Lower lobe of right lung (tissue), 2 donors: Measurements from ENCODE around the gene PHOSPHO2. TPM values are rescaled to one million over a fixed set of nuclear protein-coding genes. Genes with fewer than 3 reads are reported as not detected.

ENCODE experiments used
- ATAC-seq, 2 donors: fragments of 200-7000 bp; cut with Tn5 transposase; one replicate each; pipeline ENCODE4 v1.9.1; 2020 to 2022; ENCODE audit warnings: mild to moderate bottlenecking in 2 of 2, moderate library complexity in 2 of 2
- DNase-seq: peaks from one replicate; pipeline ENCODE4 v3.0.0-alpha.2; 2020
- H3K27ac ChIP-seq: fragments of 200-600 bp; one replicate; pipeline ENCODE4 v1.8.0; 2022
- H3K27me3 ChIP-seq: fragments of 200-600 bp; one replicate; pipeline ENCODE4 v1.8.0; 2022; ENCODE audit warnings: low read depth
- H3K36me3 ChIP-seq: fragments of 200-600 bp; one replicate; pipeline ENCODE4 v1.8.0; 2022; ENCODE audit warnings: mild to moderate bottlenecking
- H3K4me1 ChIP-seq: fragments of 200-600 bp; one replicate; pipeline ENCODE4 v1.8.0; 2022
- H3K4me3 ChIP-seq: fragments of 200-600 bp; one replicate; pipeline ENCODE4 v1.8.0; 2022; ENCODE audit warnings: mild to moderate bottlenecking
- H3K9me3 ChIP-seq: fragments of 200-600 bp; one replicate; pipeline ENCODE4 v1.8.0; 2022
- CTCF ChIP-seq: fragments of 200-600 bp; IDR thresholded peaks from one replicate; pipeline ENCODE4 v1.8.0; 2022; ENCODE audit warnings: antibody characterized with exemption, mild to moderate bottlenecking
- intact Hi-C: fragments of 100-400 bp; cut with DNase I; formaldehyde crosslinking; loops from one replicate; pipeline ENCODE4 v1.11.0; 2022
- total RNA-seq: library from RNA; stranded (reverse); fragmentation: NEBNext Ultra II Directional; extraction: Animal tissue kit (Norgen Biotek cat#: 25700); gene quantifications from one replicate; pipeline ENCODE4 v1.2.1, GENCODE V29; 2021
- donor health status: DM: no; HTN: yes; CAD: no; lungs with severe emphysema.

PHOSPHO2 gene
- total RNA-seq, 1 donor from 2014 or later = 6.1 TPM

GRCh38 chr2:169658877-169659276, 35.4 kb upstream of the PHOSPHO2 start:
- intact Hi-C loops = no loop called here
- Histone ChIP-seq H3K27ac (no peak overlapping the region), H3K4me3 (no peak overlapping the region), H3K4me1 (no peaks in the 10 kb centered on the region), H3K9me3 (no peaks in the 10 kb centered on the region), H3K27me3 (no peaks in the 10 kb centered on the region), H3K36me3 (no peaks in the 10 kb centered on the region)
- DNase-seq (no peak), ATAC-seq (no peak)
- TF ChIP-seq CTCF = no peak

GRCh38 chr2:169659320-169659719, 34.9 kb upstream of the PHOSPHO2 start:
- H3K9me3 ChIP-seq = no peaks in the 10 kb centered on the region
- no peaks in the 10 kb centered on the region for H3K4me1 ChIP-seq
- no peak for TF ChIP-seq CTCF
- no peaks in the 10 kb centered on the region for H3K27me3 ChIP-seq
- DNase-seq (no peak), ATAC-seq (no peak)
- H3K27ac ChIP-seq = no peak overlapping the region
- no peaks in the 10 kb centered on the region for H3K36me3 ChIP-seq
- intact Hi-C loops = no loop called here
- H3K4me3 ChIP-seq = no peak overlapping the region

GRCh38 chr2:169661265-169661664, 33.0 kb upstream of the PHOSPHO2 start:
- TF ChIP-seq CTCF = no peak
- Histone ChIP-seq H3K27ac (no peak overlapping the region), H3K4me3 (no peak overlapping the region), H3K9me3 (no peaks in the 10 kb centered on the region), H3K4me1 (peaks cover 4% of the 10 kb centered on the region), H3K27me3 (no peaks in the 10 kb centered on the region), H3K36me3 (no peaks in the 10 kb centered on the region)
- no peak for ATAC-seq
- intact Hi-C loops = no loop called here
- DNase-seq = no peak

- no peaks in the 10 kb centered on the region for H3K36me3 ChIP-seq
- DNase-seq (no peak), ATAC-seq (no peak)
- no peak overlapping the region for H3K27ac ChIP-seq
- H3K4me1 ChIP-seq = peaks cover 4% of the 10 kb centered on the region
- intact Hi-C loops = no loop called here
- TF ChIP-seq CTCF = no peak
- H3K4me3 ChIP-seq = no peak overlapping the region
- no peaks in the 10 kb centered on the region for H3K9me3 ChIP-seq
- H3K27me3 ChIP-seq = no peaks in the 10 kb centered on the region
Measured at GRCh38 chr2:169662744-169663143, 31.5 kb upstream of the PHOSPHO2 start.

DNA sequence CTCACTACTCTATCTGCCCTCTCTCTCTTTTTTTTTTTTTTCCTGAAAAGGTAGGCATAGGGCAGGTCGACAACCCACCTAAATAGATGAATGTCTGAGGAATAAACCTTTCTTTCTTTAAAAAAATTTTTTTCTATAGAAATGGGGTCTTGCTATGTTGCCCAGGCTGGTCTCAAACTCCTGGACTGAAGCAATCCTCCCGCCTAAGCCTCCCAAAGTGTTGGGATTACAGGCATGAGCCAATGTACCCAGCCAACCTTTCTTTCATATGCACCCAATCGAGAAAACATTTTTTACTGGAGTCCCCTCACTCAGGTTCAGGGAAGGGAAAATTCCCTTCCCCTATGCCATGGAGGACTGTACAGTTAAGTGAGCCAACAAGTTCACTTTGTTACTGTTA, 31.0 kb upstream of the PHOSPHO2 start:
- no peak overlapping the region for H3K4me3 ChIP-seq
- peaks cover 4% of the 10 kb centered on the region for H3K4me1 ChIP-seq
- no peak for TF ChIP-seq CTCF
- no peak for DNase-seq
- H3K36me3 ChIP-seq = no peaks in the 10 kb centered on the region
- H3K9me3 ChIP-seq = no peaks in the 10 kb centered on the region
- H3K27me3 ChIP-seq = no peaks in the 10 kb centered on the region
- ATAC-seq = no peak
- intact Hi-C loops = no loop called here
- H3K27ac ChIP-seq = no peak overlapping the region

- Histone ChIP-seq H3K4me3 (no peak overlapping the region), H3K9me3 (no peaks in the 10 kb centered on the region), H3K36me3 (no peaks in the 10 kb centered on the region), H3K27me3 (no peaks in the 10 kb centered on the region), H3K4me1 (peaks cover 4% of the 10 kb centered on the region), H3K27ac (no peak overlapping the region)
- no peak for TF ChIP-seq CTCF
- intact Hi-C loops = no loop called here
- ATAC-seq = no peak
- no peak for DNase-seq
Measured at GRCh38 chr2:169664600-169664977, 29.7 kb upstream of the PHOSPHO2 start.
